ENCODE measurements around the gene CDK9.
"Not testable (repeated sequence)": the region's sequence is repeated elsewhere in the genome, so short reads cannot be mapped to it uniquely, and the experiment has no call there.

The CDK9 gene

GRCh38 chr9:127776924-127777289 is 8.9 kb upstream of the CDK9 start:
- no peak for DNase-seq (ENCODE audit: extremely low read depth, low read depth)

DNA sequence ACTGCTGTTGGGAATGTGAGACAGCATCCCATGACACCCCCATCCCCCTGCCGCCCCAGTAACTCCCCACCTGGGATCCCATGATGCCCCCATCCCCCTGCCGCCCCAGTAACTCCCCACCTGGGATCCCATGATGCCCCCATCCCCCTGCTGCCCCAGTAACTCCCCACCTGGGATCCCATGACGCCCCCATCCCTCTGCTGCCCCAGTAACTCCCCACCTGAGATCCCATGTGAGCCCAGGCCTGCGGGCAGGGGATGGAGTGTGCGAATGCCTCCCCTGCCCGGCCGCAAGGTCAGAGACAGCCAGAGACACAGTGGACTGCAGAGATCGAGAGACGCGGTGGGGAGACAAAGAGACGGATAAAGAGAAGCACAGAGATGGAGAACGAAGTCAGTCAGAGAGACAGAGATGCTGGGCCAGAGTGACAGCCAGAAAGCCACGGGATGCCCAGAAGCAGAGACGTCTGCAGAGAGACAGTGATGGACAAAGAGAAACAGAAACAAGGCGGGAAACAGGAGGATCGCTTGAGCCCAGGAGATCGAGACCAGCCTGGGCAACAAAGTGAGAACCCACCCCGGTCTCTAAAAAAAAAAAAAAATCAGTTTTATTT is 8.4 kb upstream of the CDK9 start:
- no peak for TF ChIP-seq CTCF (IDR thresholded peaks at IDR 0.05; ENCODE audit: low read depth, low read length)
- DNase-seq (ENCODE audit: extremely low read depth, low read depth): no peak

More at GRCh38 chr9:127776924-127777289, 8.9 kb upstream of the CDK9 start:
- no peak for TF ChIP-seq CTCF (IDR thresholded peaks at IDR 0.05; ENCODE audit: low read depth, low read length)

GRCh38 chr9:127778280-127779135 is 7.3 kb upstream of the CDK9 start, which contains the start of gene SH2D3C:
TSS of gene SH2D3C (minus strand) at chr9:127778666. CDS start at chr9:127778627, 39 bp downstream.
- DNase-seq (ENCODE audit: extremely low read depth, low read depth): no peak
- no peak for TF ChIP-seq CTCF (IDR thresholded peaks at IDR 0.05; ENCODE audit: low read depth, low read length)

GRCh38 chr9:127779136-127779981 is 6.5 kb upstream of the CDK9 start:
- no peak for TF ChIP-seq CTCF (IDR thresholded peaks at IDR 0.05; ENCODE audit: low read depth, low read length)
- DNase-seq (ENCODE audit: extremely low read depth, low read depth): no peak

DNA sequence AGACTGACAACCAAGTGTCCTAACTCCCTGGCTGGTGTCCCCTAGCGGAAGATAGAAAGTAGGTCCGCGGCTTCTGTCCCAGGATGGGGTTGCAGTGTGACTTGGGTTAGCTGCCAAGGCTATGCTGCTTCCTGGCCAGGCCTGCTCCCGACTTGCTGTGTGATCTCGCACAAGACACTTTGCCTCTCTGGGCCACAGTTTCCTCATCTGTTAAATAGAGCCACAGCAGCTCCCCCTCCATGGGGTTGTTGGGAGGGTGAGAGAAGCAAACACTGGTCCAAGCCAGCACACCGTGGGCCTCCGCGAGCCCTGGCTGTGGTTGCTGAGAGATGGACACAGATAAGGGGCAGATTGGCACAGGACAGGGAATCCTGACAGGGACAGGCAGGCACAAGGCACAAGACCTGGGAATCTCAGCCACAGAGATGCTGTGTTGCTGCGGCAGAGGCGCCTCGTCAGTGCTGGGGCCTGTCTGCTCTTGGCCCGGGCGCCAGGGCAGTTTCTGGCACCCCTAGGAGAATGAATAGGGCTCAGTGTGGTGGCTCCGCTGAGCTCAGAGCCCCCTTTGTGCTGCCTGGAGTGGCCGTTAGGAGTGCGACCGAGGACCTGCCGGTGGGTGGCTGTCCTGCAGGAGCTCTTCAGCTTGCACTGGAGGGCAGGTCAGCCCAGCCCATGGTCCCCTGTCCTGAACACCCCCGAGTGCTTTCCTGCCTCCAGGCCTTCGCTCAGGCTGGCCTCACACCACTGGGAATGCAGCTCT is 5.5 kb upstream of the CDK9 start:
- TF ChIP-seq CTCF (IDR thresholded peaks at IDR 0.05; ENCODE audit: low read depth, low read length): no peak
- DNase-seq (ENCODE audit: extremely low read depth, low read depth): no peak

DNA sequence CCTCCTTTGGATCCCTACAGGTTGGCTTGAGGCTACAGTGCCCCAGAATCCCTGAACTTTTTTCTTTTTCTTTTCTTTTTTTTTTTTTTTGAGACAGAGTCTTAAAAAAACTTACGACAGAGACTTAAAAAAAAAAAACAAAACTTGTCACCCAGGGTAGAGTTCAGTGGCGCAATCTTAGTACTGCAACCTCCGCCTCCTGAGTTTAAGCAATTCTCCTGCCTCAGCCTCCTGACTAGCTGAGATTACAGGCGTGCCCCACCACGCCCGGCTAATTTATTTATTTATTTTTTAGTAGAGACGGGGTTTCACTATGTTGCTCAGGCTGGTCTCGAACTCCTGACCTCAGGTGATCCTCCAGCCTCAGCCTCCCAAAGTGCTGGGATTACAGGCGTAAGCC is 4.9 kb upstream of the CDK9 start:
- not testable (repeated sequence) for DNase-seq (ENCODE audit: extremely low read depth, low read depth)

DNA sequence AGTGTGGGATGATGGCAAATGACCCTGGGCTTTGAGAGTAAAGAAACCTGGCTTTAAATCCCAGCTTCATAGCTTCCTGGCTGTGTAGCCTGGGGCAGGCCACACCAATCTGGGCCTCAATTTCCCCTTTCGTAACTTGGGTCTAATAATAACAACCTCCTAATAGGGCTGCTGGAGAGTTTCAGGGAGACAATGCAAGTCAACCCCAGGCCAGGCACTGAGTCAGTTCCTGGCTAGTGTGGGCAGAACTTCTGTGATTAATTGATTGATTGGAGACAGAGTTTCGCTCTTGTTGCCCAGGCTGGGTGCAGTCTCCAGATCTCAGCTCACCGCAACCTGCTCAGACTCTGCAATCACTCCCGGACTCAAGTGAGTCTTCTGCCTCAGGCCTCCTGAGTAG is 4.0 kb upstream of the CDK9 start:
- DNase-seq (ENCODE audit: extremely low read depth, low read depth): no peak
- no peak for TF ChIP-seq CTCF (IDR thresholded peaks at IDR 0.05; ENCODE audit: low read depth, low read length)
